Thyroid gland (tissue), 4 donors: ENCODE measurements around the gene CC2D2A. TPM values are rescaled to one million over a fixed set of nuclear protein-coding genes. Genes with fewer than 3 reads are reported as not detected.

Experiments
- DNase-seq, 2 donors: peaks; one replicate each; pipeline ENCODE4 v3.0.0-alpha.2; 2019
- H3K27ac ChIP-seq, 3 donors: fragments of 200-600 bp; sonication (generic); 1 replicate in 2 of 3; 2 replicates in 1 of 3; pipeline ENCODE4 v1.5.1; 2016 to 2019; ENCODE audit warnings: mild to moderate bottlenecking in 1 of 3, moderate library complexity in 1 of 3
- H3K27me3 ChIP-seq: fragments of 200-600 bp; sonication (generic); one replicate; pipeline ENCODE4 v1.5.1; 2019
- H3K36me3 ChIP-seq, 2 donors: fragments of 200-600 bp; sonication (generic); one replicate each; pipeline ENCODE4 v1.5.1; 2016 to 2019
- H3K4me1 ChIP-seq, 2 donors: fragments of 200-600 bp; sonication (generic); one replicate each; pipeline ENCODE4 v1.5.1; 2017 to 2019
- H3K4me3 ChIP-seq, 3 donors: fragments of 200-600 bp; sonication (generic); replicated peaks in 1 of 3; 1 replicate in 2 of 3; 2 replicates in 1 of 3; pipeline ENCODE4 v1.5.1; 2016; ENCODE audit warnings: mild to moderate bottlenecking in 1 of 3
- H3K9me3 ChIP-seq: fragments of 200-600 bp; sonication (generic); one replicate; pipeline ENCODE4 v1.5.1; 2017
- POLR2A ChIP-seq, 2 donors: fragments of 450-650 bp; IDR thresholded peaks; one replicate each; pipeline ENCODE4 v1.6.1; 2017; ENCODE audit warnings: antibody characterized with exemption in 2 of 2, mild to moderate bottlenecking in 2 of 2, moderate library complexity in 1 of 2
- WGBS, 2 donors: methylation state at CpG; one replicate each; pipeline ENCODE4 v1.1.5; 2017; 5-methylcytosine and 5-hydroxymethylcytosine counted together
- intact Hi-C: fragments of 100-400 bp; cut with DNase I; formaldehyde crosslinking; loops from one replicate; pipeline ENCODE4 v1.15.1; 2023
- total RNA-seq, 4 donors: library from RNA; depleted of rRNA; stranded (reverse); fragments of >200 nt; gene quantifications; one replicate each; pipeline ENCODE4 v1.2.3, GENCODE V29; 2016
- TF ChIP-seq, protein P1 (sequence below), 6 experiments: fragments of 200-600 bp in 3 of 6; fragments of 450-650 bp in 3 of 6; sonication (generic) in 3 of 6; IDR thresholded peaks; one replicate each; pipeline ENCODE4 v1.5.1; 2016 to 2019; ENCODE audit warnings: antibody characterized with exemption in 6 of 6, mild to moderate bottlenecking in 2 of 6, inconsistent platforms in 1 of 6, moderate library complexity in 1 of 6

CC2D2A gene
- total RNA-seq, 4 donors from 2014 or later: 13.6 to 25.1 (median 18.7) TPM

DNA sequence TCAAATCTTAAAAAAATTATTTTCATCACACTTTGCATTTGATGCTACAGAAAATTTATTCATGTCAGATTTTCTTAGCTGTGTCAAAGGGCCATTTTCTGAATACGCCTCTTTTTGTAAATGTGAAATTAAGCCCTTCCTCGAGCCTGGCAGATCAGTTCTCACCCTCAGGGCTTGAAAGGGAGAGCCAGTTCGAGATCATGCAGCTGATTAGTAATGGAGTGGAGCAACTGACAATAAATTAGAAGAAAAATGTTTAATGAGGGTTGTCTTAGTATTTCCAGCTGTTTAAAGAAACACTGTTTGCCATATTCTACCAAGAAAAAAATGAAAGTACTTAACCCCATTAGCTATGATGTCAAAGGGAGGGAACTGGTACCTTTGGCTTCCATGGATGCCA lies 28.7 kb downstream of the CC2D2A start:
- WGBS, 2 donors: 88 to 92% methylated on average over 3 of the region's 3 CpGs
- intact Hi-C loops: no loop called here
- H3K4me1 ChIP-seq: peaks cover 8 to 15% of the 10 kb centered on the region in 2 donors
- no peaks in the 10 kb centered on the region for H3K9me3 ChIP-seq
- H3K36me3 ChIP-seq: no peaks in the 10 kb centered on the region
- no peak overlapping the region for H3K4me3 ChIP-seq
- DNase-seq: no peak
- TF ChIP-seq, protein P1, sequence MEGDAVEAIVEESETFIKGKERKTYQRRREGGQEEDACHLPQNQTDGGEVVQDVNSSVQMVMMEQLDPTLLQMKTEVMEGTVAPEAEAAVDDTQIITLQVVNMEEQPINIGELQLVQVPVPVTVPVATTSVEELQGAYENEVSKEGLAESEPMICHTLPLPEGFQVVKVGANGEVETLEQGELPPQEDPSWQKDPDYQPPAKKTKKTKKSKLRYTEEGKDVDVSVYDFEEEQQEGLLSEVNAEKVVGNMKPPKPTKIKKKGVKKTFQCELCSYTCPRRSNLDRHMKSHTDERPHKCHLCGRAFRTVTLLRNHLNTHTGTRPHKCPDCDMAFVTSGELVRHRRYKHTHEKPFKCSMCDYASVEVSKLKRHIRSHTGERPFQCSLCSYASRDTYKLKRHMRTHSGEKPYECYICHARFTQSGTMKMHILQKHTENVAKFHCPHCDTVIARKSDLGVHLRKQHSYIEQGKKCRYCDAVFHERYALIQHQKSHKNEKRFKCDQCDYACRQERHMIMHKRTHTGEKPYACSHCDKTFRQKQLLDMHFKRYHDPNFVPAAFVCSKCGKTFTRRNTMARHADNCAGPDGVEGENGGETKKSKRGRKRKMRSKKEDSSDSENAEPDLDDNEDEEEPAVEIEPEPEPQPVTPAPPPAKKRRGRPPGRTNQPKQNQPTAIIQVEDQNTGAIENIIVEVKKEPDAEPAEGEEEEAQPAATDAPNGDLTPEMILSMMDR (IDR thresholded peaks at IDR 0.05): no peak
- no peak for TF ChIP-seq POLR2A (IDR thresholded peaks at IDR 0.05)
- H3K27me3 ChIP-seq: no peaks in the 10 kb centered on the region
- H3K27ac ChIP-seq: no peak overlapping the region

DNA sequence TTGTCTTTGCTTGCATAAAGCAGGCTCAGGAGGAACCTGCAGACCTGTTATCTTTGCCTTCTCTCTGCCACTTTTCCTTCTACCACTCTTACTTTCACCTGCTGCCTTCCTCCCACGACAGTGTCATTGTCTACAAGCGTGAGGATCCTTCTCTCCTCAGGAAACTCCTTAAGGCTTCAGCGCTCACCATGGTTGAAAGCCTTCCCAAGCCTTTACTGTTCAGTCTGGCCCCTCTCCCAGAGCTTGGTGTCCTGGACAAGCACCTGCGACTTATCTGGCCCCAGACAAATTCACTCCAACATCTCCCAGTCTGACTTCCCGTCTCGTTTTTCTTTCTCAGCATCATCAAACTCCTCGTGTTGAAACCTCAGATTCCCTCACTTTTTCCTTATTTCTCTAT lies 31.0 kb downstream of the CC2D2A start:
- intact Hi-C loops: no loop called here
- peaks cover 8 to 15% of the 10 kb centered on the region in 2 donors for H3K4me1 ChIP-seq
- TF ChIP-seq, protein P1 (IDR thresholded peaks at IDR 0.05): no peak
- TF ChIP-seq POLR2A (IDR thresholded peaks at IDR 0.05): no peak
- 29 to 37% methylated on average over 7 of the region's 7 CpGs for WGBS, 2 donors
- no peak overlapping the region for H3K27ac ChIP-seq
- H3K4me3 ChIP-seq: no peak overlapping the region
- H3K36me3 ChIP-seq: no peaks in the 10 kb centered on the region
- H3K9me3 ChIP-seq: no peaks in the 10 kb centered on the region
- no peaks in the 10 kb centered on the region for H3K27me3 ChIP-seq
- peak; percentile 64 to 67 for DNase-seq

DNA sequence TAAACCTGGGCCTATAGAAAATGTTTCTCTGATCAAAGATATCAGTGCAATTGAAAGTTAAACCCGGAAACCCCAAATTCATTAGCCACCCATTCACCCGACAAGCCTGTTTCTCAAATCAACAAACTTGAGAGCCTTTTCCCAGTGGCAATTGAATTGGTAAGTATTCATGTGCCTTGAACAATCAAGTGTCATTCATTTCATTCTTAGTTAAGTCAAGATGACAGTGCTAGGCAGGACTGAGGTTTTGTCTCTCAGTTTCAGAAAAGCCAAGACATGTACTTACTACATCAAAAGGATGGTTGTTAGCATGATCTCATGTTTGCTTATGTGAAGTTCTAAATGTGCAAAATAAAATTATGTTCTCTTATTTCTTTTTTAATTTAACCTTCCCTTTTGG lies 32.3 kb downstream of the CC2D2A start:
- no peak overlapping the region for H3K27ac ChIP-seq
- intact Hi-C loops: no loop called here
- H3K4me1 ChIP-seq: peaks cover 8 to 15% of the 10 kb centered on the region in 2 donors
- DNase-seq: no peak
- H3K9me3 ChIP-seq: no peaks in the 10 kb centered on the region
- no peaks in the 10 kb centered on the region for H3K27me3 ChIP-seq
- WGBS, 2 donors: 36 to 40% methylated on average over 2 of the region's 2 CpGs
- no peaks in the 10 kb centered on the region for H3K36me3 ChIP-seq
- TF ChIP-seq POLR2A (IDR thresholded peaks at IDR 0.05): no peak
- TF ChIP-seq, protein P1 (IDR thresholded peaks at IDR 0.05): no peak
- no peak overlapping the region for H3K4me3 ChIP-seq

DNA sequence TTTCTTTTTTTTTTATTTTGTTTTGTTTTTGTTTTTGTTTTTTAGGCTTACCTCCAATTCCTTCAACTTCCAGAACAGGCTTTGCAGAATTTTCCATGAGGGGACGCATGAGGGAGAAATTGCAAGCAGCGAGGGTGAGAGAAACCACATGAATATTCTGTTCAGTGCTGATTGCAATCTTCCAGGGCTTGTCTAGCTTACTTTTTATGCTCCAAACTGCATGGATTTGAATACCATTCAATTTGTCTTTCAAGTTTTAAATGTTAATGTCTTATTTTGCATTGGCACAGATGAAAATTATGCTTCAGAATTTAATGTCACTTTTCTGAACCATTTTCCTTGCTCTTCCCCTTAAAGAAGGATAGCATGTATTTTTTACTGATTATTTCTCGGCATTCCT lies 32.7 kb downstream of the CC2D2A start:
- Histone ChIP-seq H3K4me3 (no peak overlapping the region), H3K36me3 (no peaks in the 10 kb centered on the region), H3K9me3 (no peaks in the 10 kb centered on the region), H3K4me1 (peaks cover 8 to 15% of the 10 kb centered on the region in 2 donors), H3K27ac (no peak overlapping the region), H3K27me3 (no peaks in the 10 kb centered on the region)
- TF ChIP-seq, protein P1 (IDR thresholded peaks at IDR 0.05): no peak
- TF ChIP-seq POLR2A (IDR thresholded peaks at IDR 0.05): no peak
- DNase-seq: no peak
- 86 to 89% methylated on average over 3 of the region's 3 CpGs for WGBS, 2 donors
- intact Hi-C loops: no loop called here

DNA sequence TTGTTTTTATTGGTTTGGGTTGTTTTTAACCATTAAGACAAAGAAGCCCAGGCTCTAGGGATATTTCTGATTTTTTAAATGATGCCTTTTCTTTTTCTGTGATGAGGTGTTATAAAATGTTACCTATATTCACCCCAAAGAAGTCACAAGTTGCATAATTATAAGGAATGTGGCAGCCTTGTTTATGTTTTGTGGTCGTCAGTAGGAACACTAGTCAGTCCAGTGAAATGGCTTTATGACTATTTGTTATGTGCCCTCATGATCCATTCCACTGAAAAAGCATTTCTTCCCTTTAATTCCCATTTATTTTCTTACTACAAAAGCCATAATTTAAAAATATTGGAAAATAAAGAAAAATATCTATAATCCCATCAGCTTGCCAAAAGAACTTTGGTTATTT lies 34.4 kb downstream of the CC2D2A start:
- no peak overlapping the region for H3K27ac ChIP-seq
- no peaks in the 10 kb centered on the region for H3K9me3 ChIP-seq
- no peaks in the 10 kb centered on the region for H3K27me3 ChIP-seq
- intact Hi-C loops: no loop called here
- H3K36me3 ChIP-seq: no peaks in the 10 kb centered on the region
- 97 to 100% methylated on average over 1 of the region's 1 CpG for WGBS, 2 donors
- TF ChIP-seq POLR2A (IDR thresholded peaks at IDR 0.05): no peak
- TF ChIP-seq, protein P1 (IDR thresholded peaks at IDR 0.05): no peak
- no peak for DNase-seq
- H3K4me1 ChIP-seq: peaks cover 8 to 15% of the 10 kb centered on the region in 2 donors
- H3K4me3 ChIP-seq: no peak overlapping the region
